ENCODE data around the gene HECA.

Gene HECA

DNA sequence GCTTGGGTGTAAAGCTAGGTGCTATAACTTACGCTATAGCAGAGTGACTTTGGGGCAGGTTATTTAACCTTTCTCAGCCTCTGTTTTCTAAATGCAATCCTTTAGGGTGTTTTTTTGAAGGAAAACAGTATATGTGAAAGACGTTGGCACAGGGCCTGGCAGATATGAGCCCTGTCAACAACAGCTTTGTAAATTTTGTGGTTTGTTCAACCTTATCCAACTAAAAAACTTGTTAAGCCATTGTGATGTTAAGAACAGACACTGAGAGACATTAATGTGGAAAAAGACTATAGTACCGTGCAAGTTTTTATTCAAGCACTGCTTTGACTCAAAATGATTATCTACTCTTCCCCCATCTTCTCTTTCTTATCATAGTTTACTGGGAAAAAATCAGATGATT is 8.2 kb downstream of the HECA start:
- no peak overlapping the region for H2BK12ac ChIP-seq (ENCODE audit: low read length)
- no peaks in the 10 kb centered on the region for H3K9me3 ChIP-seq (replicated peaks in 1 of 2; ENCODE audit: control insufficient read depth in 2 of 2, insufficient read depth in 1 of 2, low read depth in 1 of 2, low read length in 2 of 2)
- H3K18ac ChIP-seq (ENCODE audit: low read length): no peak overlapping the region
- peaks cover 0 to 4% of the 10 kb centered on the region in 2 donors for H3K4me1 ChIP-seq (ENCODE audit: control insufficient read depth in 2 of 2, insufficient read depth in 1 of 2, low read depth in 1 of 2, low read length in 2 of 2)
- no peak overlapping the region for H4K8ac ChIP-seq (ENCODE audit: low read depth, low read length)
- no peak overlapping the region for H3K4ac ChIP-seq (ENCODE audit: low read length)
- no peak overlapping the region for H2AK5ac ChIP-seq (ENCODE audit: low read depth, low read length)
- H2AFZ ChIP-seq (ENCODE audit: low read length): no peak overlapping the region
- no peak overlapping the region for H3K9ac ChIP-seq (ENCODE audit: low read depth, low read length, poor library complexity)
- no peak overlapping the region for H3K4me3 ChIP-seq (ENCODE audit: low read length in 2 of 2)
- H3K14ac ChIP-seq (ENCODE audit: low read length): no peak overlapping the region
- H2BK120ac ChIP-seq (ENCODE audit: low read depth, low read length): no peak overlapping the region
- no peak for DNase-seq (ENCODE audit: low spot score)
- H3K23ac ChIP-seq (ENCODE audit: low read depth, low read length, poor library complexity): no peak overlapping the region
- H3K79me1 ChIP-seq (ENCODE audit: low read depth, low read length): no peaks in the 10 kb centered on the region
- H3K27me3 ChIP-seq (ENCODE audit: control insufficient read depth in 3 of 3, insufficient read depth in 3 of 3, low read depth in 1 of 3, low read length in 3 of 3): no peaks in the 10 kb centered on the region
- no peaks in the 10 kb centered on the region for H3K36me3 ChIP-seq (replicated peaks in 1 of 2; ENCODE audit: control insufficient read depth in 2 of 2, insufficient read depth in 2 of 2, low read length in 2 of 2)
- no peak overlapping the region for H2BK5ac ChIP-seq (ENCODE audit: low read length)
- H3K4me2 ChIP-seq (ENCODE audit: insufficient read depth, low read length, poor library complexity, severe bottlenecking): no peak overlapping the region
- no peak overlapping the region for H3K27ac ChIP-seq (replicated peaks; ENCODE audit: low read length)
- no peak overlapping the region for H4K91ac ChIP-seq (ENCODE audit: low read depth, low read length, poor library complexity)
- H2BK15ac ChIP-seq (ENCODE audit: low read length): no peak overlapping the region
- WGBS, 2 donors (ENCODE audit: extremely low coverage in 2 of 2, insufficient read length in 2 of 2, insufficient replicate concordance in 1 of 2): no CpG with 5 or more reads among the region's 3 CpGs

DNA sequence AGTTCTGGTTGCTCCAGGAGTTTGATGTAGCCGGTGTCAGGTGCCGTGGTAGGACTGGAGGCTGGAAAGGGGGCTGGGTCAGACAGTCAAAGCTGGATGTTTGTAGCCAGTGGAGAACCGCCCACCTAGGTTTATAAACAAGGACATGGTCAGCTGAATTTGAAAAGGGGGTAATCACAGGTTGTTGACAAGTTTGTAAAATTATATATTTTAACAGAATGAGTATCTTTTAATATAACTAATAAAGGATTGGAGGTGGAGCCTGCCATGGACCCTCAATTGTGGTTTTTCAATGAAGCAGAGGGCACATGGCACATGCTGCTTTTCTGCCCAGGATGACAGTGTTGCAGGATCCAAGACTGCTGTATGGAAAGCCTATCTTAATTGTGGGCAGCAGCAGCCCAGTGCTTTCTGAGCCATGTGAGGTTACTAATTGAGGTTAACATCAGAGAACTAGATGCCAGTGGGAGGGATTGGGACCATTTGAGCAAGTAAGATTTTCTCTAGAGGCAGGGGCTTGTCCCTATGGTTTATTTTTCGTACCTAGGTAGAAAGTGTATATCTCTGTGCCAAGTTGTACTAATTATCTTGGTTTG is 9.7 kb downstream of the HECA start:
- no peak overlapping the region for H3K4ac ChIP-seq (ENCODE audit: low read length)
- H3K4me1 ChIP-seq (ENCODE audit: control insufficient read depth in 2 of 2, insufficient read depth in 1 of 2, low read depth in 1 of 2, low read length in 2 of 2): peaks cover 6 to 7% of the 10 kb centered on the region in 2 donors
- DNase-seq (ENCODE audit: low spot score): no peak
- no peak overlapping the region for H4K8ac ChIP-seq (ENCODE audit: low read depth, low read length)
- no peak overlapping the region for H3K9ac ChIP-seq (ENCODE audit: low read depth, low read length, poor library complexity)
- H3K36me3 ChIP-seq (replicated peaks in 1 of 2; ENCODE audit: control insufficient read depth in 2 of 2, insufficient read depth in 2 of 2, low read length in 2 of 2): no peaks in the 10 kb centered on the region
- H2BK120ac ChIP-seq (ENCODE audit: low read depth, low read length): no peak overlapping the region
- no peak overlapping the region for H3K14ac ChIP-seq (ENCODE audit: low read length)
- no CpG with 5 or more reads among the region's 4 CpGs for WGBS, 2 donors (ENCODE audit: extremely low coverage in 2 of 2, insufficient read length in 2 of 2, insufficient replicate concordance in 1 of 2)
- no peak overlapping the region for H3K27ac ChIP-seq (replicated peaks; ENCODE audit: low read length)
- H3K23ac ChIP-seq (ENCODE audit: low read depth, low read length, poor library complexity): no peak overlapping the region
- H4K91ac ChIP-seq (ENCODE audit: low read depth, low read length, poor library complexity): no peak overlapping the region
- H3K79me1 ChIP-seq (ENCODE audit: low read depth, low read length): no peaks in the 10 kb centered on the region
- H3K18ac ChIP-seq (ENCODE audit: low read length): no peak overlapping the region
- H2BK5ac ChIP-seq (ENCODE audit: low read length): no peak overlapping the region
- H3K4me3 ChIP-seq (ENCODE audit: low read length in 2 of 2): no peak overlapping the region
- H2AFZ ChIP-seq (ENCODE audit: low read length): no peak overlapping the region
- no peak overlapping the region for H2BK15ac ChIP-seq (ENCODE audit: low read length)
- no peaks in the 10 kb centered on the region for H3K27me3 ChIP-seq (ENCODE audit: control insufficient read depth in 3 of 3, insufficient read depth in 3 of 3, low read depth in 1 of 3, low read length in 3 of 3)
- H2BK12ac ChIP-seq (ENCODE audit: low read length): no peak overlapping the region
- no peaks in the 10 kb centered on the region for H3K9me3 ChIP-seq (replicated peaks in 1 of 2; ENCODE audit: control insufficient read depth in 2 of 2, insufficient read depth in 1 of 2, low read depth in 1 of 2, low read length in 2 of 2)
- no peak overlapping the region for H2AK5ac ChIP-seq (ENCODE audit: low read depth, low read length)
- no peak overlapping the region for H3K4me2 ChIP-seq (ENCODE audit: insufficient read depth, low read length, poor library complexity, severe bottlenecking)

DNA sequence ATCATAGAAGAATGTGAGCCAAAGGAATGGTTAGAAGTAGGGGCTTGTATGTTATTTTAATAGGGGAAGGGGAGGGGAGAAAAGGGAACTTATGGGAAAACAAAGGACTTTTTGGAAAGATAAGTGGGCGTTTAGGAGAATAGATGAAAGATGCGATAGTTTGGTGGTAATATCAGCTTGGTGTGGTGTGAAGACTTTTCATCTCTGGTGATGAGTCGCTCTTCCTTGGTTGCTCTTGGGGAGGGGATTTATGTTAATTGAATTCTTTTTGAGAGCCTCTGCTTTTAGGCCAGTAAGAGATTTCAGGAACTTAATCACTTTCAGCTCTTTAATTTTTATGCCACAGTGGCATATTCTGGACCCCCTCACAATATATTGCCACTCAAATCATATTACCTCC is 10.8 kb downstream of the HECA start:
- Histone ChIP-seq H4K8ac (ENCODE audit: low read depth, low read length) (no peak overlapping the region), H3K4me1 (ENCODE audit: control insufficient read depth in 2 of 2, insufficient read depth in 1 of 2, low read depth in 1 of 2, low read length in 2 of 2) (peaks cover 10 to 12% of the 10 kb centered on the region in 2 donors), H2BK12ac (ENCODE audit: low read length) (no peak overlapping the region), H3K79me1 (ENCODE audit: low read depth, low read length) (no peaks in the 10 kb centered on the region), H3K27ac (replicated peaks; ENCODE audit: low read length) (no peak overlapping the region), H3K9me3 (replicated peaks in 1 of 2; ENCODE audit: control insufficient read depth in 2 of 2, insufficient read depth in 1 of 2, low read depth in 1 of 2, low read length in 2 of 2) (no peaks in the 10 kb centered on the region), H2BK15ac (ENCODE audit: low read length) (no peak overlapping the region), H3K4me2 (ENCODE audit: insufficient read depth, low read length, poor library complexity, severe bottlenecking) (no peak overlapping the region), H2BK120ac (ENCODE audit: low read depth, low read length) (no peak overlapping the region), H3K4ac (ENCODE audit: low read length) (no peak overlapping the region), H3K9ac (ENCODE audit: low read depth, low read length, poor library complexity) (no peak overlapping the region), H3K36me3 (replicated peaks in 1 of 2; ENCODE audit: control insufficient read depth in 2 of 2, insufficient read depth in 2 of 2, low read length in 2 of 2) (no peaks in the 10 kb centered on the region), H3K14ac (ENCODE audit: low read length) (no peak overlapping the region), H2AFZ (ENCODE audit: low read length) (no peak overlapping the region), H2AK5ac (ENCODE audit: low read depth, low read length) (no peak overlapping the region), H3K4me3 (ENCODE audit: low read length in 2 of 2) (no peak overlapping the region), H3K27me3 (ENCODE audit: control insufficient read depth in 3 of 3, insufficient read depth in 3 of 3, low read depth in 1 of 3, low read length in 3 of 3) (no peaks in the 10 kb centered on the region), H2BK5ac (ENCODE audit: low read length) (no peak overlapping the region), H3K18ac (ENCODE audit: low read length) (no peak overlapping the region), H4K91ac (ENCODE audit: low read depth, low read length, poor library complexity) (no peak overlapping the region), H3K23ac (ENCODE audit: low read depth, low read length, poor library complexity) (no peak overlapping the region)
- WGBS, 2 donors (ENCODE audit: extremely low coverage in 2 of 2, insufficient read length in 2 of 2, insufficient replicate concordance in 1 of 2): 100% methylated on average over 2 of the region's 3 CpGs; no CpG with 5 or more reads in 1 of the 2 donors
- DNase-seq (ENCODE audit: low spot score): no peak

DNA sequence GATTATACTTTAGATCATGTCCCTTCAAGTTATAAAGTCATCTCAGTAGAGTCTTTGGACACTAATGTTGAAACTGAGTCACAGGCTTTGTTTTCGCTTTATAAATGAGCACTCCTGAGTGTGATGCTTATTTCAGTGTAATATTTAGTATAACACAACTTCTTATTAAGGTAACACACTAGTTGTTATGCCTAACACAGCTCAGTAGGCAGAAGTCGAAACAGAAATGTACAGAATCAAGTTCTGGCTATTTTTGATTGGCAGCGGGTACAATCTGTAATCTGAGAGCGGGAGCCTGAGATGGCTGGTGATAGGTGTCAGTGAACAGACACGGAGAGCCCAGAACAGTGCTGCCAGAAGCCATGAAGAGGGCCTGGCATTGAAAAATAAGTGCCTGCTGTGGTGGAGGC is 11.4 kb downstream of the HECA start:
- H3K4me2 ChIP-seq (ENCODE audit: insufficient read depth, low read length, poor library complexity, severe bottlenecking): no peak overlapping the region
- H3K4me3 ChIP-seq (ENCODE audit: low read length in 2 of 2): no peak overlapping the region
- no peak overlapping the region for H2BK12ac ChIP-seq (ENCODE audit: low read length)
- peaks cover 12% of the 10 kb centered on the region in 2 donors for H3K4me1 ChIP-seq (ENCODE audit: control insufficient read depth in 2 of 2, insufficient read depth in 1 of 2, low read depth in 1 of 2, low read length in 2 of 2)
- no peaks in the 10 kb centered on the region for H3K9me3 ChIP-seq (replicated peaks in 1 of 2; ENCODE audit: control insufficient read depth in 2 of 2, insufficient read depth in 1 of 2, low read depth in 1 of 2, low read length in 2 of 2)
- H3K4ac ChIP-seq (ENCODE audit: low read length): no peak overlapping the region
- no peak for DNase-seq (ENCODE audit: low spot score)
- no peak overlapping the region for H4K8ac ChIP-seq (ENCODE audit: low read depth, low read length)
- H3K27me3 ChIP-seq (ENCODE audit: control insufficient read depth in 3 of 3, insufficient read depth in 3 of 3, low read depth in 1 of 3, low read length in 3 of 3): no peaks in the 10 kb centered on the region
- H4K91ac ChIP-seq (ENCODE audit: low read depth, low read length, poor library complexity): no peak overlapping the region
- H3K9ac ChIP-seq (ENCODE audit: low read depth, low read length, poor library complexity): no peak overlapping the region
- H2BK15ac ChIP-seq (ENCODE audit: low read length): no peak overlapping the region
- no CpG with 5 or more reads among the region's 5 CpGs for WGBS, 2 donors (ENCODE audit: extremely low coverage in 2 of 2, insufficient read length in 2 of 2, insufficient replicate concordance in 1 of 2)
- no peak overlapping the region for H2BK5ac ChIP-seq (ENCODE audit: low read length)
- H2BK120ac ChIP-seq (ENCODE audit: low read depth, low read length): no peak overlapping the region
- H3K36me3 ChIP-seq (replicated peaks in 1 of 2; ENCODE audit: control insufficient read depth in 2 of 2, insufficient read depth in 2 of 2, low read length in 2 of 2): no peaks in the 10 kb centered on the region
- no peak overlapping the region for H3K27ac ChIP-seq (replicated peaks; ENCODE audit: low read length)
- no peak overlapping the region for H3K18ac ChIP-seq (ENCODE audit: low read length)
- no peaks in the 10 kb centered on the region for H3K79me1 ChIP-seq (ENCODE audit: low read depth, low read length)
- no peak overlapping the region for H3K23ac ChIP-seq (ENCODE audit: low read depth, low read length, poor library complexity)
- no peak overlapping the region for H2AK5ac ChIP-seq (ENCODE audit: low read depth, low read length)
- H3K14ac ChIP-seq (ENCODE audit: low read length): no peak overlapping the region
- no peak overlapping the region for H2AFZ ChIP-seq (ENCODE audit: low read length)

Data from neuronal stem cell (in vitro differentiated cells).